GM21367 (cell line): ENCODE results near the gene PTPN1.
A peak's percentile ranks its signal among the peaks of the same experiment; 100 is the strongest.
"Not testable (repeated sequence)": the region's sequence is repeated elsewhere in the genome, so short reads cannot be mapped to it uniquely, and the experiment has no call there.

Experiments used
- ATAC-seq: cut with Tn5 transposase; IDR thresholded peaks from one replicate; pipeline ENCODE4 v1.9.1; 2021; ENCODE audit not compliant: unreplicated experiment

PTPN1 gene

GRCh38 chr20:50509923-50510705 is at the start of gene PTPN1:
TSS of gene PTPN1 (plus strand) at chr20:50510383. CDS start at chr20:50510528, 145 bp downstream.
- ATAC-seq = peak; percentile 78

GRCh38 chr20:50460608-50461267 is 49.4 kb upstream of the PTPN1 start:
- ATAC-seq = no peak

- ATAC-seq = no peak
These were observed 48.0 kb upstream of the PTPN1 start for GRCh38 chr20:50462093-50462690.

GRCh38 chr20:50464026-50464724 is 46.0 kb upstream of the PTPN1 start:
- ATAC-seq = no peak

GRCh38 chr20:50464725-50465650 is 45.2 kb upstream of the PTPN1 start:
- no peak for ATAC-seq

GRCh38 chr20:50467174-50467573 is 43.0 kb upstream of the PTPN1 start:
- ATAC-seq = no peak

GRCh38 chr20:50467718-50468356 is 42.3 kb upstream of the PTPN1 start:
- ATAC-seq = no peak

GRCh38 chr20:50468378-50468798 is 41.8 kb upstream of the PTPN1 start:
- no peak for ATAC-seq

- ATAC-seq = no peak
These were observed 40.9 kb upstream of the PTPN1 start for GRCh38 chr20:50469176-50469723.

- ATAC-seq = no peak
These were observed 40.4 kb upstream of the PTPN1 start for GRCh38 chr20:50469796-50470195.

- no peak for ATAC-seq
These were observed 39.8 kb upstream of the PTPN1 start for GRCh38 chr20:50470264-50470858.

- no peak for ATAC-seq
These were observed 39.0 kb upstream of the PTPN1 start for GRCh38 chr20:50471231-50471630.

GRCh38 chr20:50472693-50473664 is 37.2 kb upstream of the PTPN1 start:
- no peak for ATAC-seq

GRCh38 chr20:50474356-50474755 is 35.8 kb upstream of the PTPN1 start:
- not testable (repeated sequence) for ATAC-seq

- ATAC-seq = no peak
These were observed 34.4 kb upstream of the PTPN1 start for GRCh38 chr20:50475681-50476292.

GRCh38 chr20:50477239-50477872 is 32.8 kb upstream of the PTPN1 start:
- no peak for ATAC-seq
